Endodermal cell (in vitro differentiated cells): Measurements from ENCODE around the gene NFIL3. TPM values are rescaled to one million over a fixed set of nuclear protein-coding genes. Genes with fewer than 3 reads are reported as not detected.
"Not testable (repeated sequence)": the region's sequence is repeated elsewhere in the genome, so short reads cannot be mapped to it uniquely, and the experiment has no call there.

Experiments used
- DNase-seq: peaks from one replicate; pipeline ENCODE4 v3.0.0-alpha.2; 2017
- H3K27ac ChIP-seq: 2 replicates; pipeline ENCODE4 v1.5.1; 2013; ENCODE audit warnings: mild to moderate bottlenecking, low read depth, low read length, moderate library complexity
- H3K27me3 ChIP-seq: 2 replicates; pipeline ENCODE4 v1.6.1; 2013; ENCODE audit warnings: mild to moderate bottlenecking, low read length, moderate library complexity; ENCODE audit not compliant: insufficient read depth, control insufficient read depth, poor library complexity, severe bottlenecking
- H3K36me3 ChIP-seq: 2 replicates; pipeline ENCODE4 v1.7.0; 2013; ENCODE audit warnings: mild to moderate bottlenecking, low read length, moderate library complexity; ENCODE audit not compliant: control insufficient read depth, insufficient read depth
- H3K4me1 ChIP-seq: one replicate; pipeline ENCODE4 v1.7.0; 2013; ENCODE audit warnings: low read length; ENCODE audit not compliant: control insufficient read depth, insufficient read depth
- H3K4me3 ChIP-seq: 2 replicates; pipeline ENCODE4 v1.5.1; 2013; ENCODE audit warnings: mild to moderate bottlenecking, low read length, moderate library complexity
- H3K9ac ChIP-seq: 2 replicates; pipeline ENCODE4 v1.6.1; 2013; ENCODE audit warnings: mild to moderate bottlenecking, low read length, moderate library complexity; ENCODE audit not compliant: poor library complexity, severe bottlenecking; ENCODE audit errors: extremely low read depth
- H3K9me3 ChIP-seq: 2 replicates; pipeline ENCODE4 v1.6.1; 2013; ENCODE audit warnings: mild to moderate bottlenecking, low read length, moderate library complexity; ENCODE audit not compliant: control insufficient read depth
- H3K27ac Mint-ChIP-seq: 2 replicates; pipeline ENCODE4 v1.8.0; 2020; ENCODE audit warnings: mixed read lengths
- H3K27me3 Mint-ChIP-seq: 2 replicates; pipeline ENCODE4 v1.8.0; 2021; ENCODE audit warnings: mild to moderate bottlenecking, mixed read lengths; ENCODE audit not compliant: insufficient read depth
- H3K36me3 Mint-ChIP-seq: 2 replicates; pipeline ENCODE4 v1.8.0; 2020; ENCODE audit warnings: low read depth, mixed read lengths
- H3K4me1 Mint-ChIP-seq: 2 replicates; pipeline ENCODE4 v1.8.0; 2020; ENCODE audit warnings: mixed read lengths
- H3K4me3 Mint-ChIP-seq: 2 replicates; pipeline ENCODE4 v1.8.0; 2020; ENCODE audit warnings: mild to moderate bottlenecking, moderate library complexity, mixed read lengths
- H3K9me3 Mint-ChIP-seq: 2 replicates; pipeline ENCODE4 v1.8.0; 2020; ENCODE audit warnings: mild to moderate bottlenecking, mixed read lengths
- CTCF ChIP-seq: fragments of 200-600 bp; sonication (generic); conservative IDR thresholded peaks from 2 replicates; pipeline ENCODE4 v1.5.0; 2021; ENCODE audit warnings: antibody characterized with exemption, mild to moderate bottlenecking
- WGBS, 2 experiments: methylation state at CpG; one replicate each; pipeline versions ENCODE4 v1.1.5 to v1.1.7; 2013; ENCODE audit warnings: missing lambda C conversion rate in 2 of 2, mixed read lengths in 1 of 2; ENCODE audit not compliant: insufficient coverage in 1 of 2, insufficient read length in 1 of 2; 5-methylcytosine and 5-hydroxymethylcytosine counted together
- total RNA-seq, 2 donors: library from RNA; stranded (reverse); fragmentation: NEBNext Ultra II Directional in 1 of 2; extraction: Animal tissue kit (Norgen Biotek cat#: 25700) in 1 of 2; gene quantifications; 2 replicates in 1 of 2; 3 replicates in 1 of 2; pipeline ENCODE4 v1.2.1, GENCODE V29; 2021

The NFIL3 gene
- total RNA-seq, 2 donors from 2014 or later = 13.5 to 17.4 TPM

GRCh38 chr9:91382298-91382697, 41.3 kb downstream of the NFIL3 start:
- Histone ChIP-seq H3K9ac (no peak overlapping the region), H3K9me3 (peaks cover 10% of the 10 kb centered on the region), H3K36me3 (no peaks in the 10 kb centered on the region), H3K27ac (no peak overlapping the region), H3K4me1 (no peaks in the 10 kb centered on the region), H3K4me3 (no peak overlapping the region), H3K27me3 (no peaks in the 10 kb centered on the region)
- TF ChIP-seq CTCF = no peak
- no peak for DNase-seq
- Mint-ChIP-seq H3K4me1 (no peaks in the 10 kb centered on the region), H3K27me3 (peaks cover 4% of the 10 kb centered on the region), H3K9me3 (peaks cover 16% of the 10 kb centered on the region), H3K27ac (no peak overlapping the region), H3K4me3 (no peak overlapping the region), H3K36me3 (no peaks in the 10 kb centered on the region)
- 80 to 95% methylated on average over 1 to 3 of the region's 4 CpGs for WGBS, 2 experiments

GRCh38 chr9:91379426-91379825, 44.2 kb downstream of the NFIL3 start:
- Histone ChIP-seq H3K9me3 (peaks cover 10% of the 10 kb centered on the region), H3K27me3 (no peaks in the 10 kb centered on the region), H3K27ac (no peak overlapping the region), H3K9ac (no peak overlapping the region), H3K4me1 (no peaks in the 10 kb centered on the region), H3K4me3 (no peak overlapping the region), H3K36me3 (no peaks in the 10 kb centered on the region)
- no peak for TF ChIP-seq CTCF
- Mint-ChIP-seq H3K27me3 (peaks cover 4% of the 10 kb centered on the region), H3K4me1 (no peaks in the 10 kb centered on the region), H3K27ac (no peak overlapping the region), H3K4me3 (no peak overlapping the region), H3K9me3 (peaks cover 10% of the 10 kb centered on the region), H3K36me3 (no peaks in the 10 kb centered on the region)
- no peak for DNase-seq
- WGBS, 2 experiments = 61 to 77% methylated on average over 2 to 3 of the region's 3 CpGs

GRCh38 chr9:91378695-91379127, 44.9 kb downstream of the NFIL3 start:
- Histone ChIP-seq H3K9me3 (peaks cover 10% of the 10 kb centered on the region), H3K4me1 (no peaks in the 10 kb centered on the region), H3K9ac (no peak overlapping the region), H3K4me3 (no peak overlapping the region), H3K27ac (no peak overlapping the region), H3K27me3 (no peaks in the 10 kb centered on the region), H3K36me3 (no peaks in the 10 kb centered on the region)
- peaks cover 4% of the 10 kb centered on the region for H3K27me3 Mint-ChIP-seq
- H3K9me3 Mint-ChIP-seq = peaks cover 10% of the 10 kb centered on the region
- H3K36me3 Mint-ChIP-seq = no peaks in the 10 kb centered on the region
- WGBS, 2 experiments = 91 to 100% methylated on average over 1 of the region's 2 CpGs
- H3K4me1 Mint-ChIP-seq = no peaks in the 10 kb centered on the region
- no peak overlapping the region for H3K4me3 Mint-ChIP-seq
- no peak for DNase-seq
- no peak overlapping the region for H3K27ac Mint-ChIP-seq
- TF ChIP-seq CTCF = no peak

- DNase-seq, H3K9me3 ChIP-seq, H3K36me3 ChIP-seq, H3K36me3 Mint-ChIP-seq, H3K9ac ChIP-seq, H3K9me3 Mint-ChIP-seq, H3K27ac Mint-ChIP-seq, H3K4me1 Mint-ChIP-seq, H3K27me3 Mint-ChIP-seq, H3K4me1 ChIP-seq, H3K4me3 Mint-ChIP-seq, H3K27ac ChIP-seq, H3K4me3 ChIP-seq, H3K27me3 ChIP-seq: not testable (repeated sequence)
- 100% methylated on average over 1 of the region's 3 CpGs; no CpG with 5 or more reads in 1 of the 2 experiments for WGBS, 2 experiments
Observed at GRCh38 chr9:91378054-91378453, 45.6 kb downstream of the NFIL3 start.
